Measurements from ENCODE around the gene RASGRP3.

- TF ChIP-seq EZH2phosphoT487 (IDR thresholded peaks at IDR 0.05; ENCODE audit: insufficient read depth, low read depth) (no peak), EZH2 (IDR thresholded peaks at IDR 0.05; ENCODE audit: insufficient read depth, poor library complexity, severe bottlenecking) (no peak)
Observed at GRCh38 chr2:33489835-33490431, 13.5 kb downstream of the RASGRP3 start.
